CD4-positive, alpha-beta T cell treated with Interleukin-6 for 4 hours (primary cell): ENCODE measurements around the gene NIPBL.
"Not testable (repeated sequence)": the region's sequence is repeated elsewhere in the genome, so short reads cannot be mapped to it uniquely, and the experiment has no call there.

Experiments
- DNase-seq: peaks from one replicate; pipeline ENCODE4 v3.0.0-alpha.2; 2020; ENCODE audit warnings: mixed read lengths

The NIPBL gene

GRCh38 chr5:36879274-36880033 lies 2.9 kb downstream of the NIPBL start:
- no peak for DNase-seq

GRCh38 chr5:36880761-36881160 lies 4.2 kb downstream of the NIPBL start:
- DNase-seq: no peak

- DNase-seq: no peak
These were observed 4.7 kb downstream of the NIPBL start for GRCh38 chr5:36881304-36881703.

GRCh38 chr5:36881807-36882206 lies 5.2 kb downstream of the NIPBL start:
- DNase-seq: no peak

GRCh38 chr5:36882250-36882649 lies 5.7 kb downstream of the NIPBL start:
- no peak for DNase-seq

GRCh38 chr5:36883894-36884462 lies 7.4 kb downstream of the NIPBL start:
- DNase-seq: no peak

GRCh38 chr5:36885149-36885548 lies 8.6 kb downstream of the NIPBL start:
- DNase-seq: no peak

- DNase-seq: no peak
These were observed 9.3 kb downstream of the NIPBL start for GRCh38 chr5:36885566-36886485.

GRCh38 chr5:36886791-36887190 lies 10.2 kb downstream of the NIPBL start:
- no peak for DNase-seq

GRCh38 chr5:36887532-36887931 lies 11.0 kb downstream of the NIPBL start:
- no peak for DNase-seq

- no peak for DNase-seq
These were observed 11.7 kb downstream of the NIPBL start for GRCh38 chr5:36888303-36888702.

- no peak for DNase-seq
These were observed 12.7 kb downstream of the NIPBL start for GRCh38 chr5:36889264-36889663.

GRCh38 chr5:36891266-36891665 lies 14.7 kb downstream of the NIPBL start:
- DNase-seq: no peak

GRCh38 chr5:36892085-36892830 lies 15.7 kb downstream of the NIPBL start:
- not testable (repeated sequence) for DNase-seq

GRCh38 chr5:36894954-36895353 lies 18.4 kb downstream of the NIPBL start:
- no peak for DNase-seq

- no peak for DNase-seq
These were observed 19.9 kb downstream of the NIPBL start for GRCh38 chr5:36896476-36896875.

GRCh38 chr5:36897616-36898015 lies 21.0 kb downstream of the NIPBL start:
- DNase-seq: no peak

GRCh38 chr5:36899860-36900259 lies 23.3 kb downstream of the NIPBL start:
- no peak for DNase-seq

- no peak for DNase-seq
These were observed 23.7 kb downstream of the NIPBL start for GRCh38 chr5:36900283-36900682.

GRCh38 chr5:36901077-36901476 lies 24.5 kb downstream of the NIPBL start:
- not testable (repeated sequence) for DNase-seq

- DNase-seq: no peak
These were observed 25.3 kb downstream of the NIPBL start for GRCh38 chr5:36901856-36902255.

GRCh38 chr5:36902353-36902752 lies 25.8 kb downstream of the NIPBL start:
- no peak for DNase-seq

- no peak for DNase-seq
These were observed 28.1 kb downstream of the NIPBL start for GRCh38 chr5:36904677-36905076.
